ENCODE data around the gene CDK5R2.

CDK5R2 gene

GRCh38 chr2:219010162-219010756 is 50.8 kb downstream of the CDK5R2 start:
- no peak for DNase-seq

GRCh38 chr2:219010873-219011272 is 51.4 kb downstream of the CDK5R2 start:
- DNase-seq, result no peak
